ENCODE measurements around the gene TAX1BP1. TPM values are rescaled to one million over a fixed set of nuclear protein-coding genes. Genes with fewer than 3 reads are reported as not detected.

TAX1BP1 gene
- total RNA-seq, 4 donors from 2014 or later = 64.4 to 109 (median 83.0) TPM

DNA sequence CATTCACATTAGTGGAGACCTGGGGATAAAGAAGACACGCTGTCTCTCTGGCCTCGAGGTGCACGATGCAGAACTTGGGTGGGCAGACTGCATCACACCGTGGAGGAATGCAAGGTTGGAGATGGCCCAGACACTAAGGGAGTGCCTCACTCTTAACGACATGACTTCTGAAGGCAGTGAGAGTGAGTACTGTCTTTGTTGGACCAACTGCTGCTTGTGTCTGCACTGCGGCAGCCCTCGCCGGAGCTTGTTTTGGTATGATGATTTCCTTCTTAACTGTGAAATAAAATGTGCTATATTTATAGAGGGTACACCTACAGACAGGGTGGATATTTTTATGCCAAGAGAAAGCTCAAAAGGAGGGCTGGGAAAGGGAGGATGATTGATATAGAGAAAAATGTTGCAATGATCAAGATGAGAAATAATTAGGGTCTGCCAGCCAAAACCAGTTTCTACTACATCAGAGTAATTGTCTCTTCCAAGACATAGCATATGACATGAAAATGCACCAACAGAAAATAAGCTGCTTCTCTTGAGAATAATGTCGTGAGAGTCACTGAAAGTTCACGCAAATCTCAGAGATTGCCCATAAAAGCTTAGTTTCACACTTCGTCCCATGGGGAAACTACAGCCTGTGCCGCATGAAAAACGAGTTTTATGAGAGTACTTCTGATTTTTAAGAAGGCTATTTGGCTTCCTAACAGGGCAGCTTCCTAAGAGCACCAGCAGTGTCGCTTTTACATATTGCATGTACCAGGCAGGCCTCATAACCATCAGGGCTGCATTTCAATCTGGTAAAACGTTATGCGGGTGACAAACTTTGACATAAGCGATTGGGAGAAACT, 127.1 kb downstream of the TAX1BP1 start:
- TF ChIP-seq POLR2A (IDR thresholded peaks at IDR 0.05) (no peak), CTCF (IDR thresholded peaks at IDR 0.05) (no peak)
- Histone ChIP-seq H3K9me3 (no peaks in the 10 kb centered on the region), H3K27ac (no peak overlapping the region), H3K27me3 (no peaks in the 10 kb centered on the region), H3K4me3 (no peak overlapping the region), H3K36me3 (no peaks in the 10 kb centered on the region), H3K4me1 (no peaks in the 10 kb centered on the region)
- no peak for DNase-seq

GRCh38 chr7:27868131-27868550, 128.2 kb downstream of the TAX1BP1 start:
- DNase-seq = no peak

GRCh38 chr7:27869056-27869455, 129.1 kb downstream of the TAX1BP1 start:
- H3K9me3 ChIP-seq = no peaks in the 10 kb centered on the region
- DNase-seq = no peak
- H3K4me3 ChIP-seq = no peak overlapping the region
- no peaks in the 10 kb centered on the region for H3K27me3 ChIP-seq
- H3K36me3 ChIP-seq = no peaks in the 10 kb centered on the region
- no peak overlapping the region for H3K27ac ChIP-seq
- H3K4me1 ChIP-seq = peaks cover 0 to 12% (median 0%) of the 10 kb centered on the region in 4 donors
- TF ChIP-seq POLR2A (IDR thresholded peaks at IDR 0.05) = no peak
- TF ChIP-seq CTCF (IDR thresholded peaks at IDR 0.05) = no peak

More at GRCh38 chr7:27868131-27868550, 128.2 kb downstream of the TAX1BP1 start:
- H3K9me3 ChIP-seq = no peaks in the 10 kb centered on the region
- H3K4me1 ChIP-seq = peaks cover 0 to 3% (median 0%) of the 10 kb centered on the region in 4 donors
- H3K27me3 ChIP-seq = no peaks in the 10 kb centered on the region
- no peak overlapping the region for H3K27ac ChIP-seq
- TF ChIP-seq CTCF (IDR thresholded peaks at IDR 0.05) (no peak), POLR2A (IDR thresholded peaks at IDR 0.05) (no peak)
- H3K36me3 ChIP-seq = no peaks in the 10 kb centered on the region
- H3K4me3 ChIP-seq = no peak overlapping the region

GRCh38 chr7:27870595-27870994, 130.6 kb downstream of the TAX1BP1 start:
- H3K36me3 ChIP-seq = no peaks in the 10 kb centered on the region
- H3K27ac ChIP-seq = no peak overlapping the region
- TF ChIP-seq CTCF (IDR thresholded peaks at IDR 0.05) (no peak), POLR2A (IDR thresholded peaks at IDR 0.05) (no peak)
- DNase-seq = no peak
- no peak overlapping the region for H3K4me3 ChIP-seq
- H3K27me3 ChIP-seq = no peaks in the 10 kb centered on the region
- peaks cover 0 to 14% (median 0%) of the 10 kb centered on the region in 4 donors for H3K4me1 ChIP-seq
- H3K9me3 ChIP-seq = no peaks in the 10 kb centered on the region

DNA sequence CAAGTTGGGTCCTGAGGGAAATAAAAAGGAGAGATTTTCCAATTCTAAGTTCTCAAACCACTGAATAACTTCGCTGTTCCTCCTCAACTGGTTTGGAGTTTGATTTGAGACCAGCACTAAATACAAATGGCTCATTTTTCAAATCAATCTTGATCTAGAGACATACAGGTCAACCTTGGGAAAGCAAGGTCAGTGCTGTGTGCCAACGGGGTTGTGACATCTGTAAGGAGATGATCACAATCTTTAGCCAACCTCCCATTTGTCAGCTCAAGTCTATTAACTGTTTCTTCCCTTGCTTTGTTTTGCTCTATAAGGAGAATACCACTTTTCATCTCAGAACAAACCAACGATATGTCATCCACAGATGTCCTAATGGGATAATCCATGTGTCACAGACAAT, 131.1 kb downstream of the TAX1BP1 start:
- Histone ChIP-seq H3K4me3 (no peak overlapping the region), H3K36me3 (no peaks in the 10 kb centered on the region), H3K9me3 (no peaks in the 10 kb centered on the region), H3K4me1 (peaks cover 0 to 14% (median 0%) of the 10 kb centered on the region in 4 donors), H3K27me3 (no peaks in the 10 kb centered on the region), H3K27ac (no peak overlapping the region)
- no peak for DNase-seq
- TF ChIP-seq CTCF (IDR thresholded peaks at IDR 0.05) (no peak), POLR2A (IDR thresholded peaks at IDR 0.05) (no peak)
